ENCODE data around the gene PDLIM3. TPM values are rescaled to one million over a fixed set of nuclear protein-coding genes. Genes with fewer than 3 reads are reported as not detected.

The PDLIM3 gene
- polyA plus RNA-seq, 10 donors, result 219 to 636 (median 486) TPM

DNA sequence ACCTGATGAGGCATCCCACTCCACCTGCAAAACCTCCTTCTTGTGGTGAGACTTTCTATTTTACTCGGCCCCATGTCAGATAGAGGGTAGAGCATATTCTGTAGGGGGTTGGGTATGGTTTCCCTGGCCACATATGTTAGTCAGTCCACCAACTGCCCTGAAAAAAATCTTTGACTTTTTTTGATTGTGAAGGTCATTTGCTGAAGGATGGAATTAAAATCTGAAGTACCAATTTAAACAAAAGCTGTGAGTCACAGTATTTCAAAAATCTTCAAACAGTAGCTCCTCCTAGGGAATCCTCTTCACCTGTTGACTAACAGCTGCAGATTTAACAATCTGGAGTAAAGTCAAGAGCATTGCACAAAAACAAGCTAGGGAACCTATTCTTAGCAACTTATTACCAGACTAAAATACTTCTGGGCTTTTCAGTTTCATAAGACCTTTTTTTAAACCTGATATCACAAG lies 55.8 kb downstream of the PDLIM3 start:
- DNase-seq, result peak in 1 of 3 donors; percentile 27

DNA sequence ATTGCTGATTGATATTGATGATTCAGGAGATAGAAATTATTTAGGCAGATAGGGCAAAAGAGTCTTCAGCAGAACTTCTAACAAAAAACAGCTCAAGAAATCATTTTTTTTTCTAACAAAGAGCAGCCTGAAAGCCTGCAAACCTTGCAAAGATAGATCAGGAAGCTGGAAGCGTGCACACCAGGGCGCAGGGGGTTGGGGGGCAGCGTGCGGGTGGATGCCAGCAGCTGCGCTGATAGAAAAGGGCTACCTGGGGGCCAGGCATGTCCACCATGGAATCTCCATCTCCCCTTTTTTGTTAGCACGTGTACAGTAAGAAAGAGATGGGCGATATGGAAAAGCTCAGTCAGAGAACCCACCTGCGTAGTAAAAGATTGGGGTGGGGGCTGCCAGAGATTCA lies 62.1 kb downstream of the PDLIM3 start:
- no peak for DNase-seq

DNA sequence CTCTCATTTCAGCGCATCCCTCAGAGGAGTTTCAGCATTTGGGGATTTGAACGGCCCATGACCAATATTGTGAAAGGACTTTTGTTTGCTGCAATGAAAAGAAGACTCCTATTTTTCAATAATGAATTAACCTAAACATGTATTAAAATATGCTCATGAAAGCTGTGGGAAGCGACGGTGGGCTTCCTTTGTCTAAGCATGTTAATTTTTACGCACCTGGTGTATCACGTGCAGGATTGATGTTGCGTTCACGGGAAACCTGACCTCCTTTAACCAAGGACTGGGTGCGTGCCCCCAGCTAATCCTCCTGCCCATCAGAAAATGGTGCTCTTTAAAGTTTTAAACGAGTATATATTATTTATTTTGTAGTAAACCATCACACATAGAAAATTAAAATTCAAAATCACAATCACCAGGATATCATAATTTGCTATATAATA lies 63.2 kb downstream of the PDLIM3 start:
- DNase-seq, result no peak

DNA sequence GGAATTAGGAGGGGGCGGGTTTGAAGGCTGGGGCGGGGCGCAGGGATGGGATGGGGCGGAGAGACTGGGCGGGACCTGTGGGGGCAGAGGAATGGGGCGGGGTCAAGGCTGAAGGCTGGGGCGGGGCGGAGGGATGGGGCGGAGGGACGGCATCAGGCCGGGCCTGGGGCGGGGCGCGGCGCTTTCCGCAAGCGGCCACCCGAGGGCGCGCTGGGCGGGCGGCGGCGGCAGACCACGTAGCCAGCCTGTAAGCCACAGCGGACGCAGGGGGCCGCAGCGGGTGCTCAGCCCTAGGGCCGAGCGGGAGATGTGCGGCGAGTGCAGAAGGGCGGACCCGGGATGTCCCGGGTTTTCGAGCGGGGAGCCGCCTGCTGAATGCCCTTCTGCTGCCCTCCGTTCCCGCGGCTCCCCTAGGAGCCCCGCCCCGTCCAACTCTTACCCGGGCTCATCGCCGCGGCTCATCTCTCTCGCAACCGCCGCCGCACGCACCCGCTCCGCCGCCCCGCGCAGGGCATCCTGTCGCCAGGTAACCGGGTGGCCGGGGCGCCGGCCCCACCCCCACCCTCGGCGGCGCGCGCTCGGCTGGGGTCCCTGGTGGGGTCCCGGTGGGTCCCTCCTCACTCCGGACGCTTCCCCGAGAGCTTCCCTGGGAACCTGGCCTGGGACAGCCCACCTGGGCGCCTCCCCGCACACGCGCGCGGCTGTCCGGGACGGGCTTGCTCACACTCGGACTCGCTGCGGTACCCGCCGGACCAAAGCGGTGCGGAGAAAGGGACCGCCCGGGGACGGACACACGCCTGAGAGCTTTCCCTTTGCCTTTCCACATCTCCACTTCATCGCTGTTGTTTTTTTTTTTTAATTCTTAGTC lies 63.8 kb downstream of the PDLIM3 start, which contains the start of gene CCDC110:
Gene CCDC110 (minus strand): TSS at position 499 of the 868 bp plus-strand sequence. CDS start 50 bp downstream, at position 449.
- DNase-seq, result peak; percentile 92 to 95 (median 94)

DNA sequence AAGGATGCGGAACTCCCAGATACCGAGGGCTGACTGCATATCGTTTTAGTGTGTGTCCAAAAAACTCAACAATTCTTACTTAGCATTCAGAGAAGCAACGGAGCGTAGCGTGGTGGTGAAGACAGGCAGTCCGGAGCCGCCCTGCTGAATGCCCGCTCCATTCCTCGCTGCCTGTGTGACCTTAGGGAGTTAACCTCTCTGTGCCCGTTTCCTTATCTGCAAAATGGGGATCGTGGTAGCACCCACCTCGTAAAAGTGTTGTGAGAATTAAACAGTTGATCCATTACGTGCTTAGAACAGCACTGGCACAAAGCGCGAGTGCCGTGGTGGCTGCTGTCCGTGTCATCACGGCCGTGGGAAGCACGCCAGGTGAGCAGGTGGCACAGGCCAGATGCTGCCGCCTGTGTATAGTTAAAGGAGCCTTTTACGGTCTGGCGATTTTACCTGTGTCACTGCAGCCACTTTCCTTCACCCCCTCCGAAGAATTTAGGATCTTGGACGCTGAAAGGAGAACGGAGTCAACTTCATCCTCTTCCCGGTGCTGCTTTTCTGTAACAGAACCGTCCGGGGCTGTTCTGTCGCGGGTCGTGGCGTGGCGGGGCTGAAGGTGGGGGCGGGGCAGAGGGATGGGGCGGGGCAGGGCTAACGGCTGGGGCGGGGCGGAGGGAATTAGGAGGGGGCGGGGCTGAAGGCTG lies 64.7 kb downstream of the PDLIM3 start:
- DNase-seq, result peak in 2 of 3 donors; percentile 54 to 80

DNA sequence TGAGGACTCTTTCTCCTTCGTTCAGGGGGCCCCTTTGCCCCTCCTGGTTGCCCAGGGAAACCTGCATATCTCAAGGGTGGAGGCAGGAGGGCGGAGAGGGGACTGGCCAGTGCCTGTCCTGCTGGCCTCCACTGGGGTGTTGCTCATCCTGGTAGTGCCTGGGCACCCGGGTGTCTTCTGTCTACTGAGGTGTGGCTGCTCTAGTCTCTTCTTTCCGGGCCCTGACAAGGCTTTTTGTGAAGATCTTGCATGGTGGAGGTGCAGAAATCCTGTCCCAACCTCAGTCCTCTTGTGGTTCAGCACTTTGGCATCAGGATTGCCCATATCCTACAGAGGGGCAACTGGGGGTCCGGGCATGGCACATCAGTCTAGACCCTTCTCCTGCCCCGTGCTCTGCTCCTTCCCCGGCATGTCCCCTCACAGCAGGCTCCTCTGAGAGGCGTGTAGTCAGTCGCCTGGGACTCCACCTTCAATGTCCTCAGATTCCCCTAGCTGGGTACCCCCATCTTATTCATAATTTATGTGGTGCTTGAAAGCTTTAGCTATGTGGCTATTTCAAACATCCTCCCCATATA lies 65.6 kb downstream of the PDLIM3 start:
- no peak for DNase-seq

DNA sequence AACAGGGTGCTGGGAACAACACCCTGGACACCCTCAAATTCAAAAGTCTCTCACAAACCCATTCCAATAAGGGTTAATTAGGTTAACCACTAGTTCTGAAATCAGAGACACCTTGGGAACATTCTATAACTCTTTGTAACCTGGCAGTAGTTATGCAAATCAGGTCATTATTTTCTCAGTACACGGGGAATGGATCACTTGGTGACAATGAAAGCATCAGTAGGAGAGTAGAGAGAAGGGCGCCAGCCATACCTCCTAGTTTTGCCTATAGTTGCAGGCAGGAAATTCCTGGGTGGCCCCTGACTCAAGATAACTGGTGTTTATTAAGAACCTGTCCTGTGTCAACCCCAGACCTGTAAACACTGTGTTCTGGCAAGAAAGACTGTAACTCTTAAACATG lies 66.3 kb downstream of the PDLIM3 start:
- no peak for DNase-seq

DNA sequence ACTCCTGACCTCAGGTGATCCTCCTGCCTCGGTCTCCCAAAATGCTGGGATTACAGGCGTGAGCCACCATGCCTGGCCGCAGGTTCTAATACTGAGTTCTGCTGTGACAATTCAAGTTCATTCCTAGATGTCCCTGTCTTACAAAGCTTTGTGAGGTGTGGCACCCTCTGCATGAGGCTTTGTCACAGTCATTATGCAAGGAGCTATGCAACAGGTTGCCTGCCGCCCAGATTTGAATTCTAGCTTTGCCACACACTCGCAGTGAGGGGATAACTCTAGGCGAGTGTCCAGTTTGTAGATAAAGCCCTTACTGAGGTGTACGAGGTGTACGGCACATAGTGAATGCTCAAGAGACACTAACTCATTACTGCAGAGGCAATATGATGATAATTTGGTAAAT lies 67.3 kb downstream of the PDLIM3 start:
- no peak for DNase-seq

DNA sequence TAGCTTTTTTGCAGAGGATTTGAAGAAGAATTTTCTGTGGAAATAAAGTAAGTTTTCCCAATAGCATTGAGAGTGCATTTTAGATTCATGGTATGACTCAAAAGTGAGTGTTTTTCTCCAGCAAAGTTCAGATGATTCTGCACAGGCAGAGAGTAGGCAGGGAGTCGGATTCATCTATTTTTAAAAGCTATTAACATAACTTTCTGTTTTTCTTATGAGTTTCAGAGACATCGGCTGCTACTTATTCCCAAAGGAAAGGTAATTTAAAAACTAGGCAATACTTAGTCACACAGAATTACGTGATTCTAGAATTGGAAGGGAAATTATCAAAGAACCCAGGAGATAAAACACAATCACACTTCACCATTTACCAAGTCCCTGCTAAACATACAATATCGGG lies 68.2 kb downstream of the PDLIM3 start:
- no peak for DNase-seq

DNA sequence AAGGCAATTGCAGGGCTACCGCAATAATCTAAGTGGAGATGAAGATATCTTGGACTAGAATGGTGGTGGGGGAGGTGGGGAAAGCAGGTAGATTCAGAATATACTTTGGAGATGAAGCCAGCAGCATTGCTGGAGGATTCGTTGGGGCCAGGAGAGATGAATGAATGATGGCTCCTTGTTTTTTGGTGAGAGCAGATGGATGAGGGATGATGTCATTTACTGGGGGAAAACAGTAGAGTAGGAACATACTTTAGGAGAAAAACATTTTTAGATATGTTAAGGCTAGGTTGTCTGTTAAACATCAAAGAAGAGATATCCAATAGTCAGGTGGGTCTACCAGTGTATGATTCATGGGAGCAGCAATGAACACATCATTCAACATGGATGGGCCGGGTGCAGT lies 69.6 kb downstream of the PDLIM3 start:
- DNase-seq, result no peak

DNA sequence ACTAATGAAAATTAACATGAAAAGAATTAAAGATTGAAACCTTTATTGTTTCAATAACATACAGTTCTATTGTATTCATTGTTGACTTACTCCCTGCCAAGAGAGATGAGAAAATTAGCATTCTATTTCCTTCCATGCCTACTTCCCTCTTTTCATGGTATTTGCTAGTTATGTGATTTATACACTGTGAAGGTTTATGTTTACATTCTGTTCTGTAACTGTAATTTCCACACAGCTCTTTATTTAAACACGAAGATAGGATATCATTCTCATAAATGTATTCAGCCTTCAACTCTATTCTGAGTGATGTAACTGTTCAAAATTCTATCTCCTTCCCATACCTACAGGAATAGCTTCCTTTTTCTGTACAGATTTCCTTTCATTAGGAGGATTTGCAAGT lies 70.4 kb downstream of the PDLIM3 start:
- DNase-seq, result no peak

DNA sequence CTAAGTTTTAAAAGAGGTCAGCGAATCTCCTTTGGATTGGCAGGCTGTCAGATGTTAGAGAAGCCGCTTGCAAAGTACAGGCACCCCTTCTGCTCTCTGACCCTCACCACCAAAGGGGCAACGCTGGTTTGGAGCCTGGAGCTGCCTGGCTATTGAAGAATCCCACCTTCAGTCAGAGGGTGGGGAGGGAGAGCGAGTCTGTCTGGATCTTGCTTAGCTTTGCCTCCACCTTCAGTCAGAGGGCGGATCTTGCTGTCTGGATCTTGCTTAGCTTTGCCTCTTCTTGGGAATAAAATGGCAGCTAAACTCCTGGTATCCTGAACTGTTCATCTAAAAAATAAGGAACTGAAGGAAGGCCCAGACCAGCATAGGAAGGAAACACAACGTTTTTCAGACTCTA lies 71.1 kb downstream of the PDLIM3 start:
- DNase-seq, result no peak

DNA sequence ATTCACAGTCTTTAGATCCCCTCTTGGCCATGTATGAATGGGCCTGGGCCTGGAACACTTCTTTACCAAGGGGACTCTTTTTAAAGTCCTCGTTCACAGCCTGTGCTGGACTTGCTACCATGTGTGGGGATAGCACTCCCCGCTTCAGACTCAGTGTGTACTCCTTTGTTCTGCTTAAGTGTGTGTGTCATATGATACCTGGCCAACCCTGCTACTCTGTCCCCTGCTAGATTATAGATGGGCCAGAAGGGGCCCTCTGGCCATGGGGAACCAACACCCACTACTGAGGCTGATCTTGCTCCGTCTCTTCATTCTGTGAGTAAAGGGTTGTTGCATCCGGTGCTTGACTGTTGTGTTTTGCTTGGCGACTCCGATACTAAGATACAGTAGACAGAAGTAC lies 71.8 kb downstream of the PDLIM3 start:
- DNase-seq, result no peak

DNA sequence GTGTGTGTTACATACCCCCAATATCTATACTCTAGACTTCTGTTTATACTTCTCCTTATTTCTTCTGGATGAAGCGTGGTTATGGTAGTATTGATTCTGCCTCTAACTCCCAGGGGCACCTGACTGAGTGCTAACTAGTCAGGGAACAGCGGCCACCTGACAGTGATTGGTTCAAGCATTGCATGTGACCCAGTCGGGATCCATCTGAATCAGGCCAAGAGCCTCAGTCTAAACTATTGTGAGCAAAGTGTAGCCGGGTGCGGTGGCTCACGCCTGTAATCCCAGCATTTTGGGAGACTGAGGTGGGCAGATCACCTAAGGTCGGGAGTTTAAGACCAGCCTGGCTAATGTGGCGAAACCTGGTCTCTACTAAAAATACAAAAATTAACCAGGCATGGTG lies 73.7 kb downstream of the PDLIM3 start:
- DNase-seq, result no peak

DNA sequence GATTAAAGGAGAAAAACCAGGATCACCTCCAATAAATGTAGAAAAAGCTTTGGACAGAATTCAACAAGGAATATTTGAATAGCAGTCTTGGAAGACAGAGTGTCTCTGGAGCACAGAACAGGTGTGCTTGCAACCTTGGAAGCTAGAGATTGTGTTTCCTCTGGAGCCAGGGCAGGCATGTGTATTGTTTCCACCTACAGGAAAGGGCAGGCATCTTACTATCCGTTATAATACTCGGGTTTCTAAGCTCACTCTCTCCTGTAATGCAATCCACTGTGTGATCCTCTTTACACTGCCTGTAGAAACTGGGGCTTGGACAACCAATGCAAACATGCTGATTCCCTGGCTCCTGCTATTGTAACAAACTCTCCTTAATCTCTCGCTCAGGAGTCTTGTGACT lies 78.2 kb downstream of the PDLIM3 start:
- no peak for DNase-seq

DNA sequence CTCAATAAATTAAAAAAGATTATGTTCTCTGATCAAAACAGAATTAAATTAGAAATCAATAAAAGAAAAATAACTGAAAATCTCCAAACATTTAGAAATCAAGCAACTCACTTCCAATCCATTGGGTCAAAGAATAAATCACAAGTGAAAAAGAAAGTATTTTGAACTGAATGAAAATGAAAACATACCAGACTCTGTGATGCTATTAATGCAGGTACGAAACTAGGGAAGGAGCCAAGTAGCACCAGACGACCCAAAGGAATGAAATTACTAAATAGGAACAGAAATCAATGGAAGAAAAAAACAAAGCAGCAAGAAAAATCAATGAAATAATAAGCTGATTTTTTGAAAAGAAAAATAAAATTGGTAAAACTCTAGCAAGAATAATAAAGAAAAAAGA lies 79.2 kb downstream of the PDLIM3 start:
- no peak for DNase-seq

Other genes with a start within 250 kb of the PDLIM3 start
- gene LRP2BP, start 139.6 kb downstream of the PDLIM3 start, polyA plus RNA-seq (ENCODE audit: insufficient read length in 10 of 10), result 1 to 10 TPM; 2.2 to 6.8 (median 4.2) TPM
- 10 to 100 TPM; 12.3 to 32.0 (median 28.2) TPM for gene ANKRD37, start 138.7 kb downstream of the PDLIM3 start, polyA plus RNA-seq (ENCODE audit: insufficient read length in 10 of 10)
- 10 to 100 TPM; 41.7 to 62.4 (median 49.5) TPM for gene UFSP2, start 109.5 kb downstream of the PDLIM3 start, polyA plus RNA-seq (ENCODE audit: insufficient read length in 10 of 10)
- 1 to 10 TPM; 1.0 to 2.1 (median 1.5) TPM for gene CCDC110, start 63.8 kb downstream of the PDLIM3 start, polyA plus RNA-seq (ENCODE audit: insufficient read length in 10 of 10)

Measured in muscle of back (tissue), 11 donors.